GM19193 (cell line): ENCODE data around the gene MORN4.

Experiments used
- POLR2A ChIP-seq: IDR thresholded peaks from 4 replicates; pipeline ENCODE4 v1.6.1; 2011; ENCODE audit not compliant: insufficient read depth, insufficient read length; ENCODE audit errors: extremely low read depth

MORN4 gene

DNA sequence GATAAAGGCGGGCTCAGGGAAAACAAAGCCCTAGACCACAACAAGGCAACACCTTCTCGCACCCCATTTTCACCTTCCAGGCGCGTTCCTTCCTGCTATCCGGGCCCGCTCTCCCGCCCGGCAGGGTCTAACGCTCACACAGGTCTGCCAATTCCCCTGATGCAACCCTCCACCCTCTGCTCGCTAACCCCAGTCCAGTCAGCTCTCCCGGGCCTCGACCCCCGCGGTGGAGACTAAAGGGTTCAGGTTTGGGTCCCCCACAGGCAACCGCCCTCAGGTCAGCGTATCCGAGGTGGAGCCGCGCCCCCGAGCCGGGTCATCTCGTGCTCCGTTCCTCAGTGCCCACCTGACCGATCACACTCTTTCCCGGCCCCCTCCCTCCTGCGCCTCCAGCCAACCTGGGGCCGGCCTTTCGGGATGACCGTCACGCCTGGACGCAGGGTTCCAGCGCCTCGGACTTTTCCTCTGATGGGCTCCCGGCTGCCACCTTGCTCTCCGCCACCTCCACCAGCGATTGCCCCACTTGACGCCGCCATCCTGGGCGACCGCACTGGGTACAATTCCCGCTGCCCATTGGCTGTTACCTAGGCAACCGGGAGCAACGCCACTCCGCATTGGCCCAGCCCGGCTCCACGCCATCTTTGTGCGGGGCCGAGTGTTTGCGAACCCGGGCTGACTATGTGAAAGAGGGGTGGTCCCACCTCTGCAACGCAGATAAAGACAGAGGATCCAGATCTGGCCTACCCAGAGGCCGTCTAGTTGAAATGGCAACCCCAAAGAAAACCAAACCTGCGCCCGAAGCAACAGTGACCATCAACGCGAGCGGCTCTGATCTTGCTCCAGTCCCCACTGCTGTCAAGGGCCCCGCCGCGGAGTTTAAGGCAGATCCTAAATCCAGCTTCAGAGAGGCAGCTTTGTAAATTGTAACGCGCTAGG, at the start of gene MORN4:
Gene MORN4, minus strand, starts transcription at position 552 of the 936 bp plus-strand sequence. CDS start 13,847 bp downstream, outside the sequence.
- TF ChIP-seq POLR2A, result peak; percentile 33

DNA sequence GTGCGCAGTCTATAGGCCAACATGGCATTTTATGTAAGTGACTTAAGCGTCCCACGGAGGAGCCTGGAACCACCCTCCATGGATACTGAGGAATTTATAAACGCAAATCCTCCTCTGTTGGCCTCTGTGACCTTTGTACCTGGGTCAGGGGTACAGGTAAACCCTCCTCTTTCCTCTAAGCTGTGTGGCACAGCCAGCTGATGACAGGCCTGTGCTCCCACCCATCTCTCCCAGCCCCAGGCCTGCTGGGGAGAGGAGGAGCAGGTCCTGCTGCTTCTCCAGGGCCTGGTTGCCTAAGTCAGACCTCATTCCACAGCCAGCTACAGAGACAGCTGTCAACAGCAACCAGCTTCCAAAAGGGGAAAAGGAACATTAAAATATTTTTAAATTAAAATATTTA, 48.7 kb upstream of the MORN4 start:
- no peak for TF ChIP-seq POLR2A

DNA sequence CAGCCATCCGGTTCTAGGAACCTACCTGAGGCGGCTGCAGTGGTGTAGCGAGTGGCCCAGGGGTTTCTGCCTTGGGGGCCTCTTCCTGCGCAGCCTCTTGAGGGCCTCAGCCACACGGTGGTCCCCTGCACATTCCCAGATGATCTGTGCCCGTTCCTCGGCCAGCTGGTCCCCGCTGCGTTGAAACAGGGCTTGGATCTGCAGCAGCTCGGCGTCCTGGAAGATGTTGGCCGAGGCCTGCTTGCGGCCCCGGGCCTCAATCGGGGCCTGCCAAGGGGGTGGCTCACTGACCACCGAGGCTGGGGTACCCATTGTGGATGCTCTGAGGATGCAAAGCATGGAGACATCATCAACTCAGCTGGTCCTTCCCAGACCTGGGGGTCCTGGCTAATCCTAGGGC, 46.3 kb upstream of the MORN4 start:
- TF ChIP-seq POLR2A, result no peak

DNA sequence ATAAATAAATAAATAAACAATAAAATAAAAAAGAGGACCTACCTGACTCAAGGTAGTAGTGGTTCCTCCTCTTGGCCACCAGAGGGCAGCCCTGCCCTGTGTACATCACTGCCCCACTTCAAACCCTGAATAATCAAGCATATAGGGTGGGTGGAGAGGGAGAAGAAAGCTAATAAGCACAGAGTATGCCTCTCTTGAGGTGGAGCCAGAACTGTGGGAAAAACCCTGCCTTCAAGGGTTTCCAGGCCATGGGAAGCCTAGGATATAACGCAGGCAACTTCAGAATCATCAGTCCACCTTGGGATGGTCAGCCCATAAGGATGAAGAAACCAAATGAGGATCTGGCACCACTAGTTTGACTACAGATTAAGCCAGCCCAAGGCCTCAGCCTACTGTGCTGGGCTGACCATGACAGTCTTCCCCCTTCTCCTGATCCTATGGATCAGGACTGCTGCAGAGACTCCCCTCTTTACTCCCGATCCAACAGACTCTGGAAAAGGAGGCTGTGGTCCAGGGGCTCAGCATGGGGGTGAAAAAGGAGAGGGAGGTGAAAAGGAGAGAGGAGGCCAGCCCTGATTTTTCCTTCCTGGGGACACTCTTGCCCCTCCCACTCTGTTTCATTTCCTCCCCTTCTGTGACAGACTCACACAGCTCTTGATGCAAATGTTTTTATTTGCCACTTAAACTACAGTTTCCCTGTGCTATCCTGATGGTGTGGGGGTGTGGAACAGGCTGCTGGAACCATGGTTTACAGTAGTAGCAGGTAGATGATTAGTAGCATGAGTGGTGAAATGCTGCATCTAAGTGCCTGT, 43.7 kb upstream of the MORN4 start:
- TF ChIP-seq POLR2A, result no peak

DNA sequence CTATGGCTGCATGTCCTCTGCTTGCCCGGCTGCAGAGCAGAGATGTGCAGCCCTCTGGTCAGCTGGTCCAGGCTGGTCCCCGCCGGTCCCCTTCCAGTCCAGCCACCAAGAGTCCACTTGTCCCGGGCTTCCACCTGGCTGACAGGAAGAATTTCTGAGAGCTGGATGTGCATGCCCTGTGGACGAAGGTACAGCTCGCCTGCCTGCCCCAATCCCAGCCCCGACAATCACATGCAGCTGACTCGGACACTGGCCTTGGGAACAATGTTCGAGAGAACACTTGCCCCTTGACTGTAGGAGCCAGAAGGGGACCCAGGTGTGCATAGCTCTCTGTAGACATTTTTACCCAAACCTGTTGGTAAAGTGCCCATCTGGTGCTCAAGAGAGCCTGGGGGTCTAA, 41.9 kb upstream of the MORN4 start:
- TF ChIP-seq POLR2A, result no peak

DNA sequence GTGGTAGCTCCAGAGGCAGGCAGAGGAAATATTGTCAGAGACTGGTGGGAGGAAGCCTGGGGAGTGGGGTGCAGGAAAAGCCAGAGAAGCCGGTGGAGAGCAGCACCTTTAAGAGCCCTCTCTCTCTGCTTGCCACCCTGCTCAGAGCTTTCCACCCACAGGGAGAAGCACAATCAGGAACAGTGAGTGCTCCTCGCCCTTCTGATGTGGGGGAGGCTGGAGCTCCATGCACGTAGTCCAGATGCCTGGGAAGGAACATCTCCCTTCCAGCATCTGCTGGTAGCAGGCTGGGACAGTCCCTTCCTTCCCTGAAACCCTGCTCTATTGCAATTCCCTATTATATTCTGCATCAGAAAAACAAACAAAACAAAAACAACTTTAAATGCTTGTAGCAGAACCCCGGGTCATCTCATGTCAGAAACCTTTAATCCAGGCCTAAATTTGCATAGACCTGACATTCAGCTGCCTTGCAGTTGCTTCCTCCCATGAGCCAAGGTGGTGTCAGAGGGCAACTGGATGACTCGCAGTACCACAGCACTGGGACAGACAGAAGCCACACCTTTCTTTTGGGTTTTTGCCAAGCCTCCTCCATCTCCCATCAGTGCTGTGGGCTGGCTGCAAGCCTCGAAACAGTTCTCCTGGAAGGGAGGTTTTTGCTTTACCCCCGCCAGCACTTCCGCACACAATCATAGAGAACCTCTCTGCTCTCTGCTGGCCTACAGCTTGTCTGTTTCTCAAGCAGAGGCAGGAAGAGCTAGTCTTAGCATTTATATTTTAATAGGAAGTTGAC, 40.6 kb upstream of the MORN4 start:
- no peak for TF ChIP-seq POLR2A

DNA sequence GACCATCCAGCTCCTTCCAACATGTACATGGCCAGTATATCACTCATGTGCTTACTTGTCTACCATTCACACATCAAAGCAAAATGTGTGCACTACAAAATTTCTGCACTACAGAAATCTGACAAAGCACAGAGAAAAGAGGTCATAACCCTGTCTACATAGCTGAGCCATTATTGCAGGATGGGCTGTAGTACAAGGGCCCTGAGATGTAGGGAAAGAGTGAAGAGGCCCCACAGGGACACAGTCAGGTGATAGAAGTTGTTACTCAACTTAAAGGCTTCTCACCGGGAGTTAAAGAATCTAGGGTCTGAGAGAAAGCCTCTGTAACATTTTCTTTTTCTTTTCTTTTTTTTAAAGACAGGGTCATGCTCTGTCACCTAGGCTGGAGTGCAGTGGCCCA, 36.3 kb upstream of the MORN4 start:
- no peak for TF ChIP-seq POLR2A

DNA sequence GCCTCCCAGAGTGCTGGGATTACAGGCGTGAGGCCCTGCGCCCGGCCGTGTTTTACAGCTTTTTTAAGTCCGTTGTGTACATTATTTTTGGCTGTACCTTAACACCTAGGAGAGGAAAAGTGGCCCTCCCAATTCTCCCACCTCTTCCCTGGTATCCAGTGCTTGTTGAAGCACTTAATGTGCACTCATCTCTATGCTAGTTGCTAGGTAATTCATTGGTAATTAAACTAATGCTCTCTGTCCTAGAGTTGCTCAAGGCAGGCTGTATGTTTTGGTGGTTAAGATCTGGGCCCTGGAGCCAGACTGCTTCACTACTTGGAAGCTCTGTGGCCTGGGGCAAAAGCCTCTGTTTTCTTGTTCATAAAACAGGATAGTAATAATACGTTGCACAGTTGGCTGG, 34.2 kb upstream of the MORN4 start:
- TF ChIP-seq POLR2A, result no peak

DNA sequence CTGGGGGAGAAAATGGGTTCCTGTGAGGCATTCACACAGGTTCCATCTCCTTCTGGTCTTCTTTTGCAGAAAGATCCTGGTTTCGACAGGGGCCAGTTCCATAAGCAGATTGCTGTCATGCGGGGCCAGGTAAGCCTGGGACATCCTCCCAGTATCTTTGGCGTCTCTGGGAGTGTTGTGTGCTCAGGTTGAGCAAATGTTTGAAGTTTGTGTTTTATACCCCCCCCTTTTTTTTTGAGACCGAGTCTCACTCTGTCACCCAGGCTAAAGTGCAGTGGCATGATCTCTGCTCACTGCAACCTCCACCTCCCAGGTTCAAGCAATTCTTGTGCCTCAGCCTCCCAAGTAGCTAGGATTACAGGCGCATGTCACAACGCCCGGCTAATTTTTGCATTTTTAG, 33.7 kb upstream of the MORN4 start:
- TF ChIP-seq POLR2A, result no peak

DNA sequence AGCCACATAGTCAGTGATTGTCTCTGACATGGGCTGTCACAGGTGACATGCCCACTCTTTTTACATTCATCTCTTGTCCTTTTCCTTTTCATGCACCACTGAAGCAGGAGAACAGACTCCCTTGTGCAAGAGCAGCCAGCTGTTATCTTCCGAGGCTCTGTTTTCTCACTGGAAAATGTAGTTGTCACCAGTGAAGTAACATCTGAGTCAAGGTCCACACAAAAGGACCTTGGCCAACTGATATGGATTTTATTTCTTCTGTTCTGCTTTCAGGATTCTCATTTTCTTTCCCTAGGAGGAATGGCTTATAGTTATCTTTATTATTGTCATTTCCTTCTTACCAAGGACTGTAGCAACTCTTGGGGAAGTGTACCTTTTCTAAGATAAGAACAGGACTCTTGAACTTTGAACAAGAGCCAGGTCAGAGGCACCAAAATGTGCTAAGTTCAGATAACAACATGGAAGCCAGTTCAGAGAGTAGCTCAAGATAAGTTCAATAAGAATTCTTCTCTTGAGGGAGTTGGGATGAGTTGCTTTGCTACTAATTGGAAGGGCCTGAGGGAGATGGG, 31.1 kb upstream of the MORN4 start:
- TF ChIP-seq POLR2A, result no peak

DNA sequence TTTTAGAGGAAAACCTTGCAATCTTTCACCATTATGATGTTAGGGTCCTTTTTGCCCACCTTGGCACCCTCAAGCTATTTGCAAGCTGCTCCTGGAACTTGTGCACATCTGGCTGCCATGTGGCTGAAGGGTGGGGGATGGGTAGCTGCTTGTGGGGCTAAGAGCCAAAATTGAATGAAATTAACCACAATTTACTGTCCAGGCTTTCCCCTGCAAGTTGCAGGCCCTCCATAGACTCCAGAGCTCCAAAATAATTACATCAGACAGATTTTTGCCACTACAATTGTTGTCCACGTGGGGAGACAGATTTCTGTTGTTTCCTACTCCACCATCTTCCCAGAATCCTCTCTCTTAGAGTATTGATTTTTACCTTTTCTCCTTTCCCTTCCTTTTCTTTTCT, 26.3 kb upstream of the MORN4 start:
- TF ChIP-seq POLR2A, result no peak

DNA sequence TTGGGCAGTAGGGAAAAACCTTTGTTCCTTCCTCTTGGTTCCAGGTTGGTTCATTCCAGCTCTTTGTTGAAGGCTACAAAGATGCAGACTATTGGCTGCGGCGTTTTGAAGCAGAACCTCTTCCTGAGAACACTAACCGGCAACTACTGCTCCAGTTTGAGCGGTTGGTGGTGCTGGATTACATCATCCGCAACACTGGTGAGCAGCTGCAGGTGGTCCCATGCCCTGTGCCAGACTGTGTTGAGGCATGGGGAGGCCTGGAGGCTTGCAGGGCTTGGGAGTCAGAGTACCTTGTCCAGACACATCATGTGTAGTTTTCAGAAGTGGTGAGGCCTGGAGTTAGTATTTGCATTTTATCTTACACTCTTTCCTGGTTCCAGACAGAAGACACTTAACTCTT, 23.5 kb upstream of the MORN4 start:
- TF ChIP-seq POLR2A, result no peak

DNA sequence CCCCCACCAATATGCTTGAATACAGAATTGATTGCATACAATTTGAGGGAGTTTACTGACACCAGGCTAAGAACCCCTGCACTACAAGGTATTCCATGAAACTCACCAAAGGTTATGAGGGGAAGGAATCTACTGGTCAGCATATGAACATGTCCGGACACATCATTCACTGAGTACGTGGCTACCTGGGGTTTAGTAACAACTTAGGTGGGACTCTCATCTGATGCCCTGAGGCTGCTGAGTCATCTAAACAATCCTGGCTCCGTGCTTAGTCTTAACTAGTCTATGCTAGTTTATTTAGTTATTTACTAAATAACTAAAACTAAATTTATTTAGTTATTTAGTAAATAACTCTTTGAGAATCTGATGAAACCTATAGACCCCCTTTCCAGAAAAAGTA, 18.5 kb upstream of the MORN4 start:
- no peak for TF ChIP-seq POLR2A

DNA sequence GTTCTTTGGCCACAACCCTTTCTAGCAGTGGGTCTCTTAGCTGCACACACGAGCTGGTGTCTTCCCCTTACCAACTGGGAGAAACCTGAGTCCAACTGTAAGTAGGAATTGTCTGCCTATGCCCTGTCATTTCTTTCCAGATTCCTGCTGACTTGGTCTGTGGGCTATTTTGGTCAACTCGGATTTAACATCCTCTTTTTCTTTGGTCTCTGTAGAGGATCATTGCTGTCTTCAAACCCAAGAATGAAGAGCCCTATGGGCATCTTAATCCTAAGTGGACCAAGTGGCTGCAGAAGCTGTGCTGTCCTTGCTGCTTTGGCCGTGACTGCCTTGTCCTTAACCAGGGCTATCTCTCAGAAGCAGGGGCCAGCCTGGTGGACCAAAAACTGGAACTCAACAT, 17.4 kb upstream of the MORN4 start:
- TF ChIP-seq POLR2A, result no peak
